GM06990 (cell line): ENCODE results near the gene MED12.
A peak's percentile ranks its signal among the peaks of the same experiment; 100 is the strongest.

Source experiments
- DNase-seq: peaks from one replicate; pipeline ENCODE4 v3.0.0-alpha.2; 2011; ENCODE audit not compliant: insufficient read length; ENCODE audit errors: extremely low read depth
- H3K27me3 ChIP-seq: replicated peaks from 2 replicates; pipeline ENCODE4 v1.6.0; 2011; ENCODE audit warnings: low read length; ENCODE audit not compliant: control insufficient read depth, insufficient read depth
- H3K36me3 ChIP-seq: 2 replicates; pipeline ENCODE4 v1.5.1; 2011; ENCODE audit warnings: low read length; ENCODE audit not compliant: control insufficient read depth, insufficient read depth
- H3K4me3 ChIP-seq: replicated peaks from 2 replicates; pipeline ENCODE4 v1.5.1; 2011; ENCODE audit warnings: low read depth, mild to moderate bottlenecking, control low read depth, low read length
- CTCF ChIP-seq: IDR thresholded peaks from 2 replicates; pipeline ENCODE4 v1.5.1; 2011; ENCODE audit warnings: low read length, control low read depth, mild to moderate bottlenecking, inconsistent platforms; ENCODE audit not compliant: insufficient read depth, poor library complexity, severe bottlenecking

MED12 gene

GRCh38 chrX:71118985-71119535 is 664 bp downstream of the MED12 start:
- Histone ChIP-seq H3K4me3 (peak overlapping the region; percentile 74), H3K27me3 (no peaks in the 10 kb centered on the region), H3K36me3 (peaks cover 9% of the 10 kb centered on the region)
- DNase-seq: no peak
- TF ChIP-seq CTCF: no peak

- no peak for TF ChIP-seq CTCF
- Histone ChIP-seq H3K36me3 (peaks cover 17% of the 10 kb centered on the region), H3K4me3 (no peak overlapping the region), H3K27me3 (no peaks in the 10 kb centered on the region)
- DNase-seq: no peak
These were observed 9.9 kb downstream of the MED12 start for GRCh38 chrX:71128166-71128833.

- Histone ChIP-seq H3K27me3 (no peaks in the 10 kb centered on the region), H3K4me3 (no peak overlapping the region), H3K36me3 (peaks cover 16% of the 10 kb centered on the region)
- peak; percentile 89 for TF ChIP-seq CTCF
- peak; percentile 66 for DNase-seq
These were observed 10.7 kb downstream of the MED12 start for GRCh38 chrX:71128915-71129765.

- no peaks in the 10 kb centered on the region for H3K27me3 ChIP-seq
- peaks cover 12% of the 10 kb centered on the region for H3K36me3 ChIP-seq
- no peak overlapping the region for H3K4me3 ChIP-seq
- DNase-seq: no peak
- no peak for TF ChIP-seq CTCF
These were observed 13.1 kb downstream of the MED12 start for GRCh38 chrX:71131510-71131909.

GRCh38 chrX:71140440-71140839 is 22.0 kb downstream of the MED12 start:
- Histone ChIP-seq H3K36me3 (peaks cover 5% of the 10 kb centered on the region), H3K4me3 (no peak overlapping the region), H3K27me3 (no peaks in the 10 kb centered on the region)
- DNase-seq: no peak
- TF ChIP-seq CTCF: no peak
